Transverse colon (tissue), 4 donors: Measurements from ENCODE around the gene CPA5. TPM values are rescaled to one million over a fixed set of nuclear protein-coding genes. Genes with fewer than 3 reads are reported as not detected.

ENCODE experiments used
- DNase-seq: peaks from one replicate; pipeline ENCODE4 v3.0.0-alpha.2; 2019
- H3K27ac ChIP-seq, 4 donors: fragments of 200-600 bp; sonication (generic); 2 replicates each; pipeline ENCODE4 v1.5.1; 2016 to 2018; ENCODE audit warnings: inconsistent platforms in 4 of 4
- H3K27me3 ChIP-seq: fragments of 200-600 bp; sonication (generic); 2 replicates; pipeline ENCODE4 v1.5.1; 2017; ENCODE audit warnings: inconsistent platforms
- H3K36me3 ChIP-seq, 4 donors: fragments of 200-600 bp; sonication (generic); 2 replicates each; pipeline ENCODE4 v1.5.1; 2017 to 2019; ENCODE audit warnings: inconsistent platforms in 4 of 4
- H3K4me1 ChIP-seq, 4 donors: fragments of 200-600 bp; sonication (generic); 2 replicates each; pipeline ENCODE4 v1.5.1; 2017 to 2020; ENCODE audit warnings: inconsistent platforms in 4 of 4
- H3K4me3 ChIP-seq, 4 donors: fragments of 200-600 bp; sonication (generic); 1 replicate in 1 of 4; 2 replicates in 3 of 4; pipeline versions ENCODE4 v1.5.1 to v1.6.1; 2017 to 2019; ENCODE audit warnings: inconsistent platforms in 4 of 4
- H3K9me3 ChIP-seq, 2 donors: fragments of 200-600 bp; sonication (generic); 2 replicates each; pipeline ENCODE4 v1.5.1; 2017 to 2019; ENCODE audit warnings: inconsistent platforms in 2 of 2
- CTCF ChIP-seq, 5 experiments: fragments of 200-600 bp in 3 of 5; fragments of 450-650 bp in 2 of 5; sonication (generic) in 3 of 5; IDR thresholded peaks; 1 replicate in 2 of 5; 2 replicates in 3 of 5; pipeline ENCODE4 v1.5.1; 2016 to 2017; ENCODE audit warnings: antibody characterized with exemption in 5 of 5, inconsistent platforms in 3 of 5, mild to moderate bottlenecking in 2 of 5, moderate library complexity in 1 of 5
- EP300 ChIP-seq: sonication (generic); formaldehyde crosslinking; IDR thresholded peaks from one replicate; pipeline ENCODE4 v1.6.1; 2017; ENCODE audit warnings: antibody characterized with exemption, low read depth
- POLR2A ChIP-seq: fragments of 450-650 bp; IDR thresholded peaks from one replicate; pipeline ENCODE4 v1.6.1; 2016; ENCODE audit warnings: antibody characterized with exemption, mild to moderate bottlenecking, moderate library complexity
- POLR2AphosphoS5 ChIP-seq, 3 donors: sonication (generic); formaldehyde crosslinking; IDR thresholded peaks; one replicate each; pipeline ENCODE4 v1.6.1; 2016; ENCODE audit warnings: antibody characterized with exemption in 3 of 3
- WGBS, 2 donors: methylation state at CpG; one replicate each; pipeline ENCODE4 v1.1.5; 2018; ENCODE audit warnings: low coverage in 1 of 2; 5-methylcytosine and 5-hydroxymethylcytosine counted together
- in situ Hi-C, 4 donors: fragments of 200-750 bp; cut with MboI; loops; one replicate each; pipeline versions ENCODE4 v1.15.0 to v1.15.1; 2017; ENCODE audit warnings: low sequenced_read_pairs in 3 of 4, low pct_ligation_motif_present in 1 of 4, low pct_unique_long_range_greater_than_20kb in 1 of 4
- intact Hi-C: fragments of 100-400 bp; cut with DNase I; formaldehyde crosslinking; loops from one replicate; pipeline ENCODE4 v1.15.1; 2023; ENCODE audit warnings: low total_unique reads
- total RNA-seq, 4 donors: library from RNA; depleted of rRNA; stranded (reverse); fragments of >200 nt; gene quantifications; one replicate each; pipeline ENCODE4 v1.1.0, GENCODE V29; 2016

CPA5 gene
- total RNA-seq, 4 donors from 2014 or later = not detected

DNA sequence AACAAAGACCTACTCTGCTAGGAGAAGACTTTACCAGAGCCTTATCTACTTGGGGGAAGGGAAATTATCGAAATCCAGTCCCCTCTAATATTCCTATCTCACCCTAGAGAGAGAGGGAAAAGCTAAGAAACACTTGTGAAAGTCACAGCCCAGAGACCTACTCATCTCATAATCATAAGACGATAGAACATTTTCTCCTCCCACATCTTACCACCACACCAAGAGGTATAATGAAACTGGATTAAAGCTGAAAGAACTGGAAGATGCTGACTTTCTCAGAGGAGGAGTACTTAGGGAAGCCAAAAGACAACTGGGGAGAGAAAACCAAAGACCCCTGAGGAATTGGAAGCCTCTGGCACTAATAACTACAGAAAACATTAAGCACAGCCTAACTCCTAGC, 10.8 kb upstream of the CPA5 start:
- no peak for DNase-seq
- TF ChIP-seq POLR2AphosphoS5 (IDR thresholded peaks at IDR 0.05) (no peak), EP300 (no peak), POLR2A (no peak), CTCF (IDR thresholded peaks at IDR 0.05) (no peak)
- no peaks in the 10 kb centered on the region for H3K9me3 ChIP-seq
- H3K4me1 ChIP-seq = no peaks in the 10 kb centered on the region
- H3K27me3 ChIP-seq = no peaks in the 10 kb centered on the region
- H3K27ac ChIP-seq = no peak overlapping the region
- intact Hi-C loops = no loop called here
- H3K36me3 ChIP-seq = no peaks in the 10 kb centered on the region
- WGBS, 2 donors = 78 to 94% methylated on average over 2 of the region's 2 CpGs
- in situ Hi-C loops = no loop called here
- no peak overlapping the region for H3K4me3 ChIP-seq

GRCh38 chr7:130334274-130334673, 10.3 kb upstream of the CPA5 start:
- WGBS, 2 donors = 54 to 55% methylated on average over 6 of the region's 6 CpGs
- H3K36me3 ChIP-seq = no peaks in the 10 kb centered on the region

GRCh38 chr7:130337410-130337971, 7.1 kb upstream of the CPA5 start:
- no peak for TF ChIP-seq EP300
- H3K4me3 ChIP-seq = no peak overlapping the region
- in situ Hi-C loops (no loop called here), intact Hi-C loops (no loop called here)
- 66 to 90% methylated on average over 2 to 5 of the region's 6 CpGs for WGBS, 2 donors
- no peaks in the 10 kb centered on the region for H3K36me3 ChIP-seq
- DNase-seq = no peak
- no peaks in the 10 kb centered on the region for H3K9me3 ChIP-seq
- H3K4me1 ChIP-seq = no peaks in the 10 kb centered on the region
- H3K27ac ChIP-seq = no peak overlapping the region
- no peaks in the 10 kb centered on the region for H3K27me3 ChIP-seq

More at GRCh38 chr7:130334274-130334673, 10.3 kb upstream of the CPA5 start:
- Histone ChIP-seq H3K4me3 (no peak overlapping the region), H3K27me3 (no peaks in the 10 kb centered on the region), H3K4me1 (no peaks in the 10 kb centered on the region), H3K27ac (no peak overlapping the region), H3K9me3 (no peaks in the 10 kb centered on the region)
- in situ Hi-C loops (no loop called here), intact Hi-C loops (no loop called here)
- no peak for DNase-seq
- no peak for TF ChIP-seq CTCF (IDR thresholded peaks at IDR 0.05)
- no peak for TF ChIP-seq POLR2AphosphoS5 (IDR thresholded peaks at IDR 0.05)
- no peak for TF ChIP-seq POLR2A
- no peak for TF ChIP-seq EP300

- in situ Hi-C loops = no loop called here
- Histone ChIP-seq H3K27me3 (no peaks in the 10 kb centered on the region), H3K27ac (no peak overlapping the region), H3K4me1 (no peaks in the 10 kb centered on the region), H3K4me3 (no peak overlapping the region), H3K36me3 (no peaks in the 10 kb centered on the region), H3K9me3 (no peaks in the 10 kb centered on the region)
- no peak for DNase-seq
- intact Hi-C loops = no loop called here
- whole genome bisulfite sequencing, 2 donors = 96 to 100% methylated on average over 1 to 3 of the region's 3 CpGs
- TF ChIP-seq POLR2AphosphoS5 (IDR thresholded peaks at IDR 0.05) (no peak), POLR2A (no peak), CTCF (IDR thresholded peaks at IDR 0.05) (no peak), EP300 (no peak)
These were observed 6.4 kb upstream of the CPA5 start for GRCh38 chr7:130338233-130338632.

DNA sequence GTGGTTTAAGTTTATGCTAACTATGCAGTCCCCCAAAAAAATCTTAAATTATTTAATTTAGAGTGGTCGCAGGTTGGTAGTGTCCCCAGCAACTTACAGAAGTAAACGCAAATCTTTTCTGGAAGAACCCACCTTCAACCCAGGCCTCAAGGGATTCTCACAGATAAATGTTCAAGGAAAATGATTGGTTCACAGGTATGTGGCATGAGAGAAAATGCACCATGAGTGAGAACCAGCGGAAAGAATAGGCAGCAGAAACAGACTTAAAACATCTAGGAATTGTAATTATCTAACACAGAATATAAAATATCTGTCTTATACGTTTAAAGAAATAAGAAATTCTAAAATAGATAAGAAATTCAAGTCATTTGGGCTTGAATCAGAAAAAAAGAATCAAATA, 2.7 kb upstream of the CPA5 start:
- intact Hi-C loops (no loop called here), in situ Hi-C loops (no loop called here)
- no peak for TF ChIP-seq POLR2A
- TF ChIP-seq POLR2AphosphoS5 (IDR thresholded peaks at IDR 0.05) = no peak
- TF ChIP-seq EP300 = no peak
- TF ChIP-seq CTCF (IDR thresholded peaks at IDR 0.05) = no peak
- no peaks in the 10 kb centered on the region for H3K9me3 ChIP-seq
- no peak overlapping the region for H3K27ac ChIP-seq
- DNase-seq = no peak
- WGBS, 2 donors = 88 to 96% methylated on average over 4 of the region's 4 CpGs
- no peaks in the 10 kb centered on the region for H3K27me3 ChIP-seq
- no peaks in the 10 kb centered on the region for H3K36me3 ChIP-seq
- H3K4me3 ChIP-seq = no peak overlapping the region
- H3K4me1 ChIP-seq = no peaks in the 10 kb centered on the region
